ENCODE data around the gene CLEC16A.

CLEC16A gene

GRCh38 chr16:11142261-11142630 is 197.9 kb downstream of the CLEC16A start:
- Histone ChIP-seq H3K4me1 (ENCODE audit: low read depth, poor library complexity, severe bottlenecking) (no peaks in the 10 kb centered on the region), H3K4me3 (IDR thresholded peaks at IDR 0.05; ENCODE audit: insufficient read depth, low read depth, low read length) (no peak overlapping the region), H3K4me2 (no peak overlapping the region), H3K79me2 (ENCODE audit: insufficient read depth, low read depth) (no peaks in the 10 kb centered on the region), H2AFZ (ENCODE audit: low read depth) (no peak overlapping the region), H3K9ac (no peak overlapping the region), H4K20me1 (ENCODE audit: insufficient read depth) (no peaks in the 10 kb centered on the region), H3K36me3 (ENCODE audit: insufficient read depth) (no peaks in the 10 kb centered on the region), H3K27ac (no peak overlapping the region), H3K27me3 (ENCODE audit: insufficient read depth, low read depth) (no peaks in the 10 kb centered on the region)
- TF ChIP-seq CTCF (conservative IDR thresholded peaks at IDR 0.05; ENCODE audit: low read depth, low read length) = no peak

GRCh38 chr16:11142951-11143350 is 198.6 kb downstream of the CLEC16A start:
- Histone ChIP-seq H3K4me1 (ENCODE audit: low read depth, poor library complexity, severe bottlenecking) (no peaks in the 10 kb centered on the region), H4K20me1 (ENCODE audit: insufficient read depth) (no peaks in the 10 kb centered on the region), H3K27me3 (ENCODE audit: insufficient read depth, low read depth) (no peaks in the 10 kb centered on the region), H3K27ac (no peak overlapping the region), H3K79me2 (ENCODE audit: insufficient read depth, low read depth) (no peaks in the 10 kb centered on the region), H2AFZ (ENCODE audit: low read depth) (no peak overlapping the region), H3K4me3 (IDR thresholded peaks at IDR 0.05; ENCODE audit: insufficient read depth, low read depth, low read length) (no peak overlapping the region), H3K9ac (no peak overlapping the region), H3K36me3 (ENCODE audit: insufficient read depth) (no peaks in the 10 kb centered on the region), H3K4me2 (no peak overlapping the region)
- no peak for TF ChIP-seq CTCF (conservative IDR thresholded peaks at IDR 0.05; ENCODE audit: low read depth, low read length)

- Histone ChIP-seq H3K9ac (no peak overlapping the region), H3K4me1 (ENCODE audit: low read depth, poor library complexity, severe bottlenecking) (no peaks in the 10 kb centered on the region), H3K4me2 (no peak overlapping the region), H3K36me3 (ENCODE audit: insufficient read depth) (no peaks in the 10 kb centered on the region), H3K27ac (no peak overlapping the region), H3K79me2 (ENCODE audit: insufficient read depth, low read depth) (no peaks in the 10 kb centered on the region), H3K4me3 (IDR thresholded peaks at IDR 0.05; ENCODE audit: insufficient read depth, low read depth, low read length) (no peak overlapping the region), H3K27me3 (ENCODE audit: insufficient read depth, low read depth) (no peaks in the 10 kb centered on the region), H4K20me1 (ENCODE audit: insufficient read depth) (no peaks in the 10 kb centered on the region), H2AFZ (ENCODE audit: low read depth) (no peak overlapping the region)
- TF ChIP-seq CTCF (conservative IDR thresholded peaks at IDR 0.05; ENCODE audit: low read depth, low read length) = no peak
Observed at GRCh38 chr16:11143372-11144035, 199.1 kb downstream of the CLEC16A start.

- no peaks in the 10 kb centered on the region for H3K4me1 ChIP-seq (ENCODE audit: low read depth, poor library complexity, severe bottlenecking)
- no peaks in the 10 kb centered on the region for H3K27me3 ChIP-seq (ENCODE audit: insufficient read depth, low read depth)
- H3K36me3 ChIP-seq (ENCODE audit: insufficient read depth) = no peaks in the 10 kb centered on the region
Observed at GRCh38 chr16:11144122-11144521, 199.8 kb downstream of the CLEC16A start.

More at GRCh38 chr16:11144122-11144521, 199.8 kb downstream of the CLEC16A start:
- Histone ChIP-seq H3K9ac (no peak overlapping the region), H3K4me3 (IDR thresholded peaks at IDR 0.05; ENCODE audit: insufficient read depth, low read depth, low read length) (no peak overlapping the region), H3K27ac (no peak overlapping the region), H4K20me1 (ENCODE audit: insufficient read depth) (no peaks in the 10 kb centered on the region), H3K79me2 (ENCODE audit: insufficient read depth, low read depth) (no peaks in the 10 kb centered on the region), H2AFZ (ENCODE audit: low read depth) (no peak overlapping the region), H3K4me2 (no peak overlapping the region)
- no peak for TF ChIP-seq CTCF (conservative IDR thresholded peaks at IDR 0.05; ENCODE audit: low read depth, low read length)
